IPS DF 6.9 (cell line): ENCODE measurements around the gene CISD1.

Experiments used
- DNase-seq: peaks from one replicate; pipeline ENCODE4 v3.0.0-alpha.2; 2013; ENCODE audit warnings: low read depth, low spot score
- H3K27ac ChIP-seq: one replicate; pipeline ENCODE4 v1.5.1; 2013; ENCODE audit warnings: low read length, control low read depth
- H3K27me3 ChIP-seq: 2 replicates; pipeline ENCODE4 v1.6.1; 2013; ENCODE audit warnings: mild to moderate bottlenecking, low read length; ENCODE audit not compliant: control insufficient read depth, insufficient read depth
- H3K36me3 ChIP-seq: 2 replicates; pipeline ENCODE4 v1.6.1; 2013; ENCODE audit warnings: low read length; ENCODE audit not compliant: control insufficient read depth, insufficient read depth
- H3K4me1 ChIP-seq: 2 replicates; pipeline ENCODE4 v1.6.1; 2013; ENCODE audit warnings: low read length; ENCODE audit not compliant: control insufficient read depth, insufficient read depth
- H3K4me3 ChIP-seq: 2 replicates; pipeline ENCODE4 v1.5.1; 2013; ENCODE audit warnings: mild to moderate bottlenecking, low read length
- H3K9me3 ChIP-seq: 2 replicates; pipeline ENCODE4 v1.6.1; 2013; ENCODE audit warnings: low read length, inconsistent platforms; ENCODE audit not compliant: control insufficient read depth, insufficient read depth
- WGBS: extraction: QIAGEN DNeasy Blood & Tissue Kit; methylation state at CpG from one replicate; pipeline ENCODE4 v1.1.7; 2013; ENCODE audit warnings: mixed read lengths, missing lambda C conversion rate; ENCODE audit not compliant: insufficient read length, insufficient coverage; 5-methylcytosine and 5-hydroxymethylcytosine counted together

CISD1 gene

DNA sequence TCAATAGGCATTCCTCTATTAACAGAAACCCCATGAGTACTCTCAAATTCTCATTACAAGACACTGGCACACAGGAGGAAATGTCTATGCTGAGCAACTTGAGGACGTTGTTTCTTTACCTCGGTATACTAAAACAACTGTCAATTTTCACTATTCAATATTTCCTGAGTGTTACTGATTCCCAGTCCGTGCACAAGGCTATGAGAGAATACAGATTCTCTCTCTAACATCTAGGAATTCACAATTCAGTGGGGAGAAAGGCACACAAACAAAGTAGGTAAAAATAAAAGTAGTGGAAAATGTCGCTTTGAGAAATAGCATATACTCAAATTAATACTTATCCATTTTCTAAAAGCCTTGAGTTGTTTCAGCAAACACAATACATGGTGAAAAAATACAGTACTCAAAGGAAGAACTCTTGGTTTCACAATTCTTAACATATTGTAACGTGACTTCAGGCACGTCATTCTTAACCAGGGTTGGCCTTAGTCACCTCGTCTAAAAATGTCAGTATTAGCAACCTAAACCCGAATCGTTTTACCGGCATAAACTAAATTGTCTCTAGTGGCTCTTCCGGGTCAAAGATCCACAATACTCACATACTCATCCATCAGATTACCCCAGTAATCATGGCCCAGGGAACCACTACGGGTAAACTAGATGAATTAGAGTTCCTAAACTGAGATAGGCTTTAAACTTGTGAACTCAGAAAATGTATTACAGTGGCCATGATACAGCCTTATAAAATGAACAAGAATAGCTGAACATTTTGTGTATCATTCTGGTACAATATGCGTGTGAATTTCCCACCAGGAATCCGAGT is 2.7 kb upstream of the CISD1 start:
- Histone ChIP-seq H3K4me1 (no peaks in the 10 kb centered on the region), H3K27me3 (no peaks in the 10 kb centered on the region), H3K27ac (no peak overlapping the region), H3K36me3 (no peaks in the 10 kb centered on the region), H3K9me3 (no peaks in the 10 kb centered on the region), H3K4me3 (peak overlapping the region; percentile 92; the same call in 1 of the 2 replicates)
- no CpG with 5 or more reads among the region's 14 CpGs for WGBS
- DNase-seq: no peak

DNA sequence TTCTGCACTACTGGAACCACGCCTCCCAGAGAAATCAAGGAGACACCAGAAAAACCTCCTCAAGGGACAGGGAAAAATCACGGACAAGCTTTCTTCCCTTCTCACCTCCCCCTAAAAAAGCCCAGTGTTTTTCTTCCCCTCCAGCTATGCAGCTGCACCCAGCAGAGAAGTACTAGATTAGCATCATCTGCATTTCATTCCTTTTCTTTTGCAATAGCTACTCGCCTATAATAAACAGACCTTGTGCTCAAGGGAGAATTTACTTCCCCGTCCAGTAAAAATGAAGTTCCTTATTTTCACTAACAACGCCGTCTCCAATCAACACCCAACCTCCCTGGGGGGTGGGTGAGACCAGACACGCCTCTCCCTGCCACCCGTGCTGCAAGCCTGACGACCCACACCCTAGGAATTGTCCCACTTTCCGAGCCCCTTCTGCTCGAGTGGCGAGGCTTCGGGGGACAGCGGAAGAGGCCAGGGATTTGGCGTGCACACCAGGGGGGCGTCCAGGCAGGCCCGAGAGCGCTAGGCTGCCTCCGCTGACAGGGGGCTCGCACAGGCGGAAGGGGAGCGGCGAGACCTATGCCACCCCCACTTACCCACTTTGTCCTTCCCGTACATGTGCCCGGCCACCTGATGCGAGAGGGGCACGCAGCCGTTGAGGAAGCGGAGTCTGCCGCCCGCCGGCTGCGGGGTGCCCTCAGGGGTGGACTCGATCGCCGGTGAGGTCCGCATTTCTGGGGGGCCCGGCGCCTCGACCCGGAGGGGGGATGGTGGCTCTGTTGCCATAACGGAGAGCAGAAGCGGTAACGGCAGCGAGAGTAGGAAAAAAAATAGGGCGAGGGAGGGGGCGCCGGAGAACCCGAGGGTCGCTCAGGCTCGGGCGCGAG is 1.9 kb upstream of the CISD1 start:
- no CpG with 5 or more reads among the region's 53 CpGs for WGBS
- DNase-seq: no peak
- Histone ChIP-seq H3K9me3 (no peaks in the 10 kb centered on the region), H3K4me3 (peak overlapping the region; percentile 92), H3K4me1 (no peaks in the 10 kb centered on the region), H3K27ac (no peak overlapping the region), H3K27me3 (no peaks in the 10 kb centered on the region), H3K36me3 (no peaks in the 10 kb centered on the region)

DNA sequence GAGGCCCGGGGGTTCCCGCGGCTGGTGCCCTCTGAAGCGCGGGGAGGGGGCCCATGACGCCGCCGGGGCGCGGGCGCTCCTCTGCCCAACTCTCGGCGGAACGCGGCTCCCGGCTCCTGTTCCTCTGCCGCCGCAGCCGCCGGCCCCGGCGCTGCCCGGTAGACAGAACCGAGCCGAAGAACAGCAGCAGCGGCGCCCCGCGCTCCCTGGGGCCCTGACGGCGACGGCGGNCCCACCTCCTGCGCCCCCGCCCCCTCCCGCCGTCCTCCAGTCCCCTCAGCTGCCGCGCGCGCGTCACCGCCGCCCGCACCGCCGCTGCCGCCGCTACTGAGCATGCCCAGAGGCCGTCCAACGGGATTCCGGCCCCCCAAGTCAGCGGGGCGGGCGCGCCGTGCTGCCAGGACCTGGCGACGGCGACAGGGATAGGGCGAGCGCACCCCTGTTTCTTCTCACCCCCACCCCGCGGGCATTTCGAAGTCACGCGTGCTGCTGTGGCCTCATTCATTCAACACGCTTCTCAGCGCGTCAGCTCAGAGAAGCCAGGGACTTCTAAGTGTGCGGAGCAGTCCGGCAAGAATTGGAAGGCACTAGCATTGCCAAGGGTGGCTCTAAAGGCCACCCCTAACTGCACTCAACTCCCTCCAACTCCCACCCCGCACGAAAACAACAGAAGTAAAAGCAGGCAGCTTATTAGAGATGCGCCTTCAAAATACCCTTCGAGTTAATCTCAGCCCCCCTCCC is 1.1 kb upstream of the CISD1 start, which contains the start of gene IPMK:
IPMK (minus strand) TSS at position 182 of the 741 bp plus-strand sequence. CDS start 283 bp downstream, outside the sequence.
- Histone ChIP-seq H3K4me3 (peak within 1 kb of the TSS; percentile 92), H3K4me1 (no peaks in the 10 kb centered on the region), H3K9me3 (no peaks in the 10 kb centered on the region), H3K27me3 (no peaks in the 10 kb centered on the region), H3K36me3 (no peaks in the 10 kb centered on the region), H3K27ac (no peak within 1 kb of the TSS)
- DNase-seq: peak; percentile 57
- no CpG with 5 or more reads among the region's 76 CpGs for WGBS

DNA sequence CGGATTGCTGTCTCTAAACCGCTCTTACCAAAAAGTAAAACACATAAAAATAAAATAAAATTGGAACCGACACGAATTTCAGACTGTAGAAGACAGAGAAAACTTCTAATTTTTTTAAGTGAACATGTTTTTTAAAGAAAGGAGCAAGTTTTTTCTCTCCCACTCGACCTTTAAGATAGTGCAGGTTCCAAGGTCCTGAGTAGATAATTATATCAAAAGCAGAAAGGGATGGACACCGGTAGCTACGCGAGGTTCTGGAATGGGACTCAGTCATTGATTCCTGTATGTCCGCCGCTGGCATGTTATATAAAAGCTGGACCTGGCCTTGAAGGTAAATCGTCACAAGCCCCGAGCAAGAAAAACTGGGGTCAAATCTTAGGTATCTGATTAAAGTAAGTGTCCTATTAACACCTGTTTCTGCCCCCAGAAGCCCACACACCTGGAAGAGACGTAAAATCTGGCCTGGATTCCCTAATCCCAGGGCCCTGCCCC is 462 bp upstream of the CISD1 start:
- Histone ChIP-seq H3K36me3 (no peaks in the 10 kb centered on the region), H3K27me3 (no peaks in the 10 kb centered on the region), H3K27ac (no peak overlapping the region), H3K4me3 (peak overlapping the region; percentile 92; the same call in 1 of the 2 replicates), H3K4me1 (no peaks in the 10 kb centered on the region), H3K9me3 (no peaks in the 10 kb centered on the region)
- no CpG with 5 or more reads among the region's 13 CpGs for WGBS
- no peak for DNase-seq

DNA sequence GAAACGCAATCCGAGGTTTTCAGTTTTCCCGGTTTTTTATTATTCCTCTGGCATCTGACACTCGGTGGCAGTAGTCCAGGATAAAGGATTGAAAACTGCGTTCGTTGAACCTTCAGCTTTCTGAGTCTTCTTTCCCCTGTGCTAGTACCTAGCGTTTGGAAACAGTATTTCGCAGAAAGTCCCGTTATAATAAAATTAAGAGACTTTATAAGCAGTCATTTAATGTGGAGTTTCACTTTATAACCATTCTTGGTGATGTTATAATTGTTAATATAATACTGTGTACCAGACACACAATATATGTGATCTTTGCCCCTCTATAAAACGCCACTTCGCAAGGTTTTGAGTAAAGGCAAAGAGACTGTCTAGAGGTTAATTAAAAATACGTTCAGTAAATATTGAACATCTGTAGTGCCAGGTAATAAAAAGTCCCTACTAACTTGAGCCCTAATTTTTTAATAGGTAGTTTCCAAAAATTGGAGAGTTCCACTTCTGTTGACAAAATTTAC is 874 bp downstream of the CISD1 start:
- no CpG with 5 or more reads among the region's 12 CpGs for WGBS

DNA sequence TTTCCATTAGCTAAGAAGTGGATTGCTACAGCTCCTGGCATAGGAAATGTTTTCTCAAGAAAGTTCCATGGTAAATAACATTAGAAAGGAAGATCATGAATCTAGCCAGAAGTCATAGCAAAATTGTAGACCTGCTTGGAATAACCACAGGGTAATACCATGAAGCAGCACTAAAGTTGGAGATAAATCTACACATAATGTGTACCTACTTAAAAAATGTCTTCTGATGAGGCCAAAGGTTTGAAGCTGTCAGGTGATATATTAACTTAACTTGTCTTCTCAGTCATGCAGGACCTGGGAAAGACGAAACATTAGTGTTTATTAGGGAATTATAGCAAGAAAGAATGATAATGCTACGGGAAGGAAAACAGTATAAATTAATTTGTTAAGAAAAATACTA is 6.3 kb downstream of the CISD1 start:
- DNase-seq: no peak
- 100% methylated on average over 1 of the region's 2 CpGs for WGBS
- Histone ChIP-seq H3K9me3 (no peaks in the 10 kb centered on the region), H3K27me3 (no peaks in the 10 kb centered on the region), H3K36me3 (no peaks in the 10 kb centered on the region), H3K4me3 (no peak overlapping the region), H3K27ac (no peak overlapping the region), H3K4me1 (no peaks in the 10 kb centered on the region)

More for the DNA sequence above, 874 bp downstream of the CISD1 start:
- Histone ChIP-seq H3K27ac (no peak overlapping the region), H3K36me3 (no peaks in the 10 kb centered on the region), H3K27me3 (no peaks in the 10 kb centered on the region), H3K4me1 (no peaks in the 10 kb centered on the region), H3K4me3 (peak overlapping the region; percentile 45; the same call in 1 of the 2 replicates), H3K9me3 (no peaks in the 10 kb centered on the region)
- no peak for DNase-seq

DNA sequence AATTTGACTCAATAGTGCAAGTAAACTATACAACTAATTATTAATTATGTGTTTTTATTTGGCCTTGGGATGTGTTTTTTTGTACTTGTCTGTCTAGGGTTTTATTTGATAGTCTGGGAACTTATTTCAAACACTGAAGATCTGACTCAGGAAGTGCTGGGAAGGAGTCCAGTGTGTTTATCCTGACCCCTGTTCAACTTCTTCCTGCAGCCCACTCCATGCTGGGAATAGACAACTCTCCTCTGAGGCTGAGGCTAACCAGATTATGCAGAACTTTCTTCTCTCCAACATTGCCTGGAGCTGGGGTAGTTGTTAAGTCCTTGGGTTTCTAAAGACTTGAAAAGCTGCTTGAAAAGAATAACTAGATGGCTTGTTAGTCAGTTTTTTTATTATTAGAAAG is 6.9 kb downstream of the CISD1 start:
- H3K27me3 ChIP-seq: no peaks in the 10 kb centered on the region
- no peaks in the 10 kb centered on the region for H3K36me3 ChIP-seq
- H3K27ac ChIP-seq: no peak overlapping the region
- H3K9me3 ChIP-seq: no peaks in the 10 kb centered on the region
- no peak overlapping the region for H3K4me3 ChIP-seq
- DNase-seq: no peak
- H3K4me1 ChIP-seq: no peaks in the 10 kb centered on the region

DNA sequence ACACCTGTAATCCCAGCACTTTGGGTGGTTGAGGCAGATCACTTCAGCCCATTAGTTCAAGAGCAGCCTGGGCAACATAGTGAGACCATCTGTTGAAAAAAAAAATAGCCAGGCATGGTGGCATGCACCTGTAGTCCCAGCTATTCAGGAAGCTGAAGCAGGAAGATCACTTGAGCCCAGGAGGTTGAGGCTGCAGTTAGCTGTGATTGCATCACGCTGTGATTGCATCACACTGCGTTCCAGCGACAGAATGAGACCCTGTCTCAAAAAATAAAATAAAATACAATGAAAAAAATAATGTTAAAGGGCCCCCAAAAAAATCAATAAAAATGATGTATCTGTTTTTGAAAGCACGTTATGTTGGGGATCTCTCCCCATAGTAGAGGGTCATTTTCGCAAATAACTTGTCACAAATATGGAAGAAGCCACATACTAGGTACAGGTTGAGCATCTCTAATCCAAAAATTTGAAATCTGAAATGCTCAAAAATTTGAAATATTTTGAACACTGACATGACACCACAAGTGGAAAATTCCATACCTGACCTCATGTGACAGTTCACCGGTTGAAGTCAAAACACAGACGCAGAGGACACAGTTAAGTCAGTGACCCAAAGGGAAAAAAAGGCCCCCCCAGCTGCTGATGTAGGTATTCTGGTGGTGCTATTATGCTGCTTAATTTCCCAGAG is 9.5 kb downstream of the CISD1 start:
- Histone ChIP-seq H3K27ac (no peak overlapping the region), H3K4me1 (no peaks in the 10 kb centered on the region), H3K4me3 (no peak overlapping the region), H3K27me3 (no peaks in the 10 kb centered on the region), H3K9me3 (no peaks in the 10 kb centered on the region), H3K36me3 (no peaks in the 10 kb centered on the region)
- no CpG with 5 or more reads among the region's 7 CpGs for WGBS
- no peak for DNase-seq

DNA sequence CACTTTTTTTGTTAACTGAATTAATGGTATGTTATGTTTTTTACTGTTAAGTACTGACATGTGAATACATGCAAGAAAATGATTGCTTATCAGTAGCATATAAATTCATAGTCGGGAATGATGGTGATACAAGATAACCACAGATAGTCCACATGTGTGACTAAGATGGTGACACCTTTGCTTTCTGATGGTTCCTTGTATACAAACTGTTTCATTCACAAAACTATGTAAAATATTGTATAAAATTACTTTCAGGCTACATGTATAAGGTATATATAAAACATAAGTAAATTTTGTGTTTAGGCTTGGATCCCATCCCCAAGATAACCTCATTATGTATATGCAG is 10.0 kb downstream of the CISD1 start:
- Histone ChIP-seq H3K36me3 (no peaks in the 10 kb centered on the region), H3K27me3 (no peaks in the 10 kb centered on the region), H3K4me3 (no peak overlapping the region), H3K9me3 (no peaks in the 10 kb centered on the region), H3K27ac (no peak overlapping the region), H3K4me1 (no peaks in the 10 kb centered on the region)
- DNase-seq: no peak
- WGBS: no CpG with 5 or more reads among the region's 1 CpG
